ENCODE data around the gene CLIC3.

CLIC3 gene

GRCh38 chr9:136982232-136983051 is 13.9 kb downstream of the CLIC3 start, which contains the start of gene LCNL1:
Gene LCNL1 (plus strand): TSS chr9:136982993. CDS start chr9:136983587, 594 bp downstream.
- no peaks in the 10 kb centered on the region for H3K79me2 ChIP-seq (ENCODE audit: insufficient read depth, low read length)
- no peak within 1 kb of the TSS for H2AFZ ChIP-seq (ENCODE audit: low read depth, low read length)
- H3K27me3 ChIP-seq (ENCODE audit: insufficient read depth, low read length, poor library complexity) = no peaks in the 10 kb centered on the region
- no peak within 1 kb of the TSS for H3K27ac ChIP-seq (ENCODE audit: low read length)
- H3K4me1 ChIP-seq (ENCODE audit: insufficient read depth, low read length) = no peaks in the 10 kb centered on the region
- no peak within 1 kb of the TSS for H3K4me3 ChIP-seq (ENCODE audit: low read depth in 1 of 2, low read length in 2 of 2)
- H4K20me1 ChIP-seq (ENCODE audit: insufficient read depth, low read length) = no peaks in the 10 kb centered on the region
- no peaks in the 10 kb centered on the region for H3K36me3 ChIP-seq (ENCODE audit: insufficient read depth, low read length)
- H3K9me3 ChIP-seq (ENCODE audit: insufficient read depth, low read length, severe bottlenecking) = no peaks in the 10 kb centered on the region
- H3K4me2 ChIP-seq (ENCODE audit: insufficient read depth, low read length) = no peak within 1 kb of the TSS
- DNase-seq = no peak
- TF ChIP-seq EZH2 (IDR thresholded peaks at IDR 0.05; ENCODE audit: borderline replicate concordance, low read depth, low read length, severe bottlenecking) (no peak), CTCF (IDR thresholded peaks at IDR 0.05; ENCODE audit: borderline replicate concordance, extremely low read depth, low read length, poor library complexity, severe bottlenecking) (no peak)
- ATAC-seq (ENCODE audit: insufficient read depth, low read depth) = no peak
- H3K9ac ChIP-seq (ENCODE audit: low read depth, low read length) = no peak within 1 kb of the TSS

GRCh38 chr9:136981588-136982231 is 14.7 kb downstream of the CLIC3 start:
- no peak for ATAC-seq (ENCODE audit: insufficient read depth, low read depth)
- H3K4me3 ChIP-seq (ENCODE audit: low read depth in 1 of 2, low read length in 2 of 2) = no peak overlapping the region
- no peak overlapping the region for H3K9ac ChIP-seq (ENCODE audit: low read depth, low read length)
- no peaks in the 10 kb centered on the region for H3K79me2 ChIP-seq (ENCODE audit: insufficient read depth, low read length)
- no peak overlapping the region for H3K27ac ChIP-seq (ENCODE audit: low read length)
- H4K20me1 ChIP-seq (ENCODE audit: insufficient read depth, low read length) = no peaks in the 10 kb centered on the region
- no peak overlapping the region for H3K4me2 ChIP-seq (ENCODE audit: insufficient read depth, low read length)
- no peak for DNase-seq
- H2AFZ ChIP-seq (ENCODE audit: low read depth, low read length) = no peak overlapping the region
- H3K4me1 ChIP-seq (ENCODE audit: insufficient read depth, low read length) = no peaks in the 10 kb centered on the region
- no peak for TF ChIP-seq EZH2 (IDR thresholded peaks at IDR 0.05; ENCODE audit: borderline replicate concordance, low read depth, low read length, severe bottlenecking)
- TF ChIP-seq CTCF (IDR thresholded peaks at IDR 0.05; ENCODE audit: borderline replicate concordance, extremely low read depth, low read length, poor library complexity, severe bottlenecking) = no peak
- H3K9me3 ChIP-seq (ENCODE audit: insufficient read depth, low read length, severe bottlenecking) = no peaks in the 10 kb centered on the region
- no peaks in the 10 kb centered on the region for H3K27me3 ChIP-seq (ENCODE audit: insufficient read depth, low read length, poor library complexity)
- H3K36me3 ChIP-seq (ENCODE audit: insufficient read depth, low read length) = no peaks in the 10 kb centered on the region

- DNase-seq = no peak
- H2AFZ ChIP-seq (ENCODE audit: low read depth, low read length) = no peak overlapping the region
- H3K9me3 ChIP-seq (ENCODE audit: insufficient read depth, low read length, severe bottlenecking) = no peaks in the 10 kb centered on the region
- H3K79me2 ChIP-seq (ENCODE audit: insufficient read depth, low read length) = no peaks in the 10 kb centered on the region
- H3K27ac ChIP-seq (ENCODE audit: low read length) = no peak overlapping the region
- H3K27me3 ChIP-seq (ENCODE audit: insufficient read depth, low read length, poor library complexity) = no peaks in the 10 kb centered on the region
- no peak overlapping the region for H3K4me3 ChIP-seq (ENCODE audit: low read depth in 1 of 2, low read length in 2 of 2)
- no peaks in the 10 kb centered on the region for H3K36me3 ChIP-seq (ENCODE audit: insufficient read depth, low read length)
- ATAC-seq (ENCODE audit: insufficient read depth, low read depth) = no peak
- no peaks in the 10 kb centered on the region for H3K4me1 ChIP-seq (ENCODE audit: insufficient read depth, low read length)
- H3K4me2 ChIP-seq (ENCODE audit: insufficient read depth, low read length) = no peak overlapping the region
- H4K20me1 ChIP-seq (ENCODE audit: insufficient read depth, low read length) = no peaks in the 10 kb centered on the region
- no peak overlapping the region for H3K9ac ChIP-seq (ENCODE audit: low read depth, low read length)
- TF ChIP-seq CTCF (IDR thresholded peaks at IDR 0.05; ENCODE audit: borderline replicate concordance, extremely low read depth, low read length, poor library complexity, severe bottlenecking) (no peak), EZH2 (IDR thresholded peaks at IDR 0.05; ENCODE audit: borderline replicate concordance, low read depth, low read length, severe bottlenecking) (no peak)
Observed at GRCh38 chr9:136980669-136981478, 15.5 kb downstream of the CLIC3 start.

Data from DND-41 (cell line).